HFFc6 (cell line): ENCODE measurements around the gene LUC7L3. TPM values are rescaled to one million over a fixed set of nuclear protein-coding genes. Genes with fewer than 3 reads are reported as not detected.

Experiments used
- DNase-seq: peaks from one replicate; pipeline ENCODE4 v3.0.0-alpha.2; 2018
- H3K27ac Mint-ChIP-seq: 2 replicates; pipeline ENCODE4 v1.8.0; 2020; ENCODE audit warnings: mild to moderate bottlenecking, mixed read lengths
- H3K27me3 Mint-ChIP-seq: 2 replicates; pipeline ENCODE4 v1.8.0; 2021; ENCODE audit warnings: mild to moderate bottlenecking, moderate library complexity, mixed read lengths; ENCODE audit not compliant: insufficient read depth
- H3K36me3 Mint-ChIP-seq: 2 replicates; pipeline ENCODE4 v1.8.0; 2021; ENCODE audit warnings: low read depth, mixed read lengths
- H3K4me1 Mint-ChIP-seq: 2 replicates; pipeline ENCODE4 v1.8.0; 2020; ENCODE audit warnings: low read depth, mixed read lengths
- H3K4me3 Mint-ChIP-seq: 2 replicates; pipeline ENCODE4 v1.8.0; 2020; ENCODE audit warnings: mild to moderate bottlenecking, moderate library complexity, mixed read lengths
- H3K9me3 Mint-ChIP-seq: 2 replicates; pipeline ENCODE4 v1.8.0; 2020; ENCODE audit warnings: mild to moderate bottlenecking, mixed read lengths
- total RNA-seq, 6 experiments: library from RNA; stranded (reverse); fragmentation: NEBNext Ultra II Directional; extraction: Animal tissue kit (Norgen Biotek cat#: 25700); gene quantifications; 2 replicates in 1 of 6; 3 replicates in 5 of 6; pipeline ENCODE4 v1.2.3, GENCODE V29; 2021
- TF ChIP-seq, protein P1 (sequence below): fragments of 200-600 bp; sonication (generic); IDR thresholded peaks from 2 replicates; pipeline ENCODE4 v1.5.0; 2021; ENCODE audit warnings: antibody characterized with exemption, mild to moderate bottlenecking

The LUC7L3 gene
- total RNA-seq, 6 experiments from 2014 or later: 54.0 to 76.3 (median 59.1) TPM

DNA sequence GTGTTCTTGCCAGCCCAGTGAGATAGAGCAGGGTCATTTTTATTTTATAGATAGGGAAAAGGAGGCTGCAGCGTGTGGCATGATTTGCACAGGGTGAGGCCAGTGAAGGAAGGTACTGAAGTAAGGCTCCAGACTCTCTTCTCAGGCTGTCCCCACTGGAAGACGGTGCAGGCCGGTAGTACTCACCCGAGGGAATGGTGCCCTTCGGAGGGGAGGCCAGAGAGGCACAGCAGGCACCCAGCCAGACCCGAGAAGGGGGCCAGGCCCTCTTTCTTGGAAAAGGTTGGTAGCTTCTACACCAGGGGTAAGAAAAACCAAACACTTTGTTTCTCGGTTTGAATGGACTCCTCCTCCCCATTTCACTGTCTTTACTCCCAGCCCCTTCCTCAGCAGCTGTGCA is 47.6 kb downstream of the LUC7L3 start:
- Mint-ChIP-seq H3K4me1 (peaks cover 21% of the 10 kb centered on the region), H3K9me3 (no peaks in the 10 kb centered on the region), H3K27ac (no peak overlapping the region), H3K4me3 (no peak overlapping the region), H3K36me3 (no peaks in the 10 kb centered on the region), H3K27me3 (peaks cover 5% of the 10 kb centered on the region)
- DNase-seq: no peak
- TF ChIP-seq, protein P1, sequence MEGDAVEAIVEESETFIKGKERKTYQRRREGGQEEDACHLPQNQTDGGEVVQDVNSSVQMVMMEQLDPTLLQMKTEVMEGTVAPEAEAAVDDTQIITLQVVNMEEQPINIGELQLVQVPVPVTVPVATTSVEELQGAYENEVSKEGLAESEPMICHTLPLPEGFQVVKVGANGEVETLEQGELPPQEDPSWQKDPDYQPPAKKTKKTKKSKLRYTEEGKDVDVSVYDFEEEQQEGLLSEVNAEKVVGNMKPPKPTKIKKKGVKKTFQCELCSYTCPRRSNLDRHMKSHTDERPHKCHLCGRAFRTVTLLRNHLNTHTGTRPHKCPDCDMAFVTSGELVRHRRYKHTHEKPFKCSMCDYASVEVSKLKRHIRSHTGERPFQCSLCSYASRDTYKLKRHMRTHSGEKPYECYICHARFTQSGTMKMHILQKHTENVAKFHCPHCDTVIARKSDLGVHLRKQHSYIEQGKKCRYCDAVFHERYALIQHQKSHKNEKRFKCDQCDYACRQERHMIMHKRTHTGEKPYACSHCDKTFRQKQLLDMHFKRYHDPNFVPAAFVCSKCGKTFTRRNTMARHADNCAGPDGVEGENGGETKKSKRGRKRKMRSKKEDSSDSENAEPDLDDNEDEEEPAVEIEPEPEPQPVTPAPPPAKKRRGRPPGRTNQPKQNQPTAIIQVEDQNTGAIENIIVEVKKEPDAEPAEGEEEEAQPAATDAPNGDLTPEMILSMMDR: no peak

DNA sequence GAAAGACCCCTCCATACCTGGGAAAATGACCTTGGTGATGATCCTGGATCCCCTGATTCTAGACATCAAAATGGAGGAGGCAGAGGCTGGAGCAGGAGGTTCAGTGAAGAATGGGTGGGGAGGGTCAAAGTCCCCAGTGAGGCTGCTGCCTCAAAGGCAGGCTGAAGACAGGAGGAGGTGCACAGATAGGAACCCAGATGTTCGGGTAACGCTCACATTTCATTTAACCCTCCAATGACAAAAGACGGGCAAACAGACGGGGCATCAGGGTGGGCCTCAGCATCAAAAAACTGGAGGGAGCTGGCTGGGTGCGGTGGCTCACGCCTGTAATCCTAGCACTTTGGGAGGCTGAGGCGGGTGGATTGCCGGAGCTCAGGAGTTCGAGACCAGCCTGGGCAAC is 48.0 kb downstream of the LUC7L3 start, which contains the start of gene ANKRD40CL:
Gene ANKRD40CL (minus strand): TSS at position 73 of the 400 bp plus-strand sequence. CDS start 605 bp downstream, outside the sequence.
- H3K27me3 Mint-ChIP-seq: peaks cover 5% of the 10 kb centered on the region
- no peak for DNase-seq
- no peaks in the 10 kb centered on the region for H3K36me3 Mint-ChIP-seq
- no peaks in the 10 kb centered on the region for H3K9me3 Mint-ChIP-seq
- H3K4me1 Mint-ChIP-seq: peaks cover 21% of the 10 kb centered on the region
- no peak within 1 kb of the TSS for H3K4me3 Mint-ChIP-seq
- TF ChIP-seq, protein P1: no peak
- no peak within 1 kb of the TSS for H3K27ac Mint-ChIP-seq

DNA sequence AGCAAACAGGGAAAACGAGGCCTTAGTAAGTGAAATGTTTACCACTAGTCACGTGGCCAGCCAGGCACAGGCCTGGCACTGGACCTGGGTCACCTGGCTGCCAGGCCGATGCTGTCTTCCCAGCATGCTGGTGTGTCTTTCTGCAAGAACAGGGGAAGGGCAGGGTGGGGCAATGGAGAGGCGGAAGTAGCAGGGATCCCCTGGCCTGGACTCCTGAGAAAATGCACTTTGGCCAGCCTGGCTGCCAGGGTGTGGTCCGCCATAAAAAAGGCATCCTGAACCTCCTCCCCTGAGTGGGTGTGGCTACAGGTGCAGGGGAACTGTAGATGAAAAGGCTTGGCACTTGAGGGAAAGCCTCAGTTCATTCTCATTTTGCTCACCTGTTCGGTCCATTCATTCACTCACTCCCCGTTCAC is 49.0 kb downstream of the LUC7L3 start:
- Mint-ChIP-seq H3K36me3 (no peaks in the 10 kb centered on the region), H3K9me3 (no peaks in the 10 kb centered on the region), H3K27ac (no peak overlapping the region), H3K27me3 (peaks cover 6% of the 10 kb centered on the region), H3K4me1 (peaks cover 14% of the 10 kb centered on the region), H3K4me3 (no peak overlapping the region)
- TF ChIP-seq, protein P1: no peak
- DNase-seq: no peak

DNA sequence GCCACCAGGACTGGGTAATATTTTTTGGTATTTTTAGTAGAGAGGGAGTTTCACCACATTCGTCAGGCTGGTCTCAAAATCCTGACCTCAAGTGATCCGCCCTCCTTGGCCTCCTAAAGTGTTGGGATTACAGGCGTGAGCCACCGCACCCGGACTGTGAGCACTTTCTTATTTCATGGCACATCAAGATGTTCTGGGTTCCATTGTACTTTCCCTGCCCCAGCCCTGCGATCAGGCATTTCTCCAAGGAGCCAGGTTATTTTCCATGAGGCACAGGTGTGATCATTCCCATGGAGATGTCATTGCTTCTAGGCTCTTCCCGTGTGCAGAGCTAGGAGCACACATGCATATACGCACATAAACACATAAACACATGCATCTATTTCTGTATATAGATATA is 50.5 kb downstream of the LUC7L3 start:
- Mint-ChIP-seq H3K27ac (no peak overlapping the region), H3K4me3 (no peak overlapping the region), H3K4me1 (peaks cover 11% of the 10 kb centered on the region), H3K9me3 (no peaks in the 10 kb centered on the region), H3K27me3 (peaks cover 7% of the 10 kb centered on the region), H3K36me3 (no peaks in the 10 kb centered on the region)
- TF ChIP-seq, protein P1: no peak
- DNase-seq: no peak

DNA sequence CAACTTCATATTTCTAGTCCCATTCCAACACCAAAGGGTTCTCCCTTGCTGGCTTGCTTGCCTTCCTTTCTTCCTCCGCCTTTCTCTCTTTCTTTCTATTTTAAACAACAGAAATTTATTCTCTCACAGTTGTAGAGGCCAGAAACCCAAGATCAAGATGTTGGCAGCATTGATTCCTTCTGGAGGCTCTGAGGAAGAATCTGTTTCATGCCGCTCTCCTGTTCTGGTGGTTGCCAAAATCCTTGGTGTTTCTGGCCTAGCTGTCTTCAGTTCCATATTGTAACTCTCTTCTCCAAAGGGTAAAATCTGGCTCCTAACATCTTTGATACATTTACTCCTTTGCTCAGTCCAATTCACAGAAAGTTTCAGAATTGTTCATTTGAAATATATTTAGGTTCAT is 50.9 kb downstream of the LUC7L3 start:
- TF ChIP-seq, protein P1: no peak
- DNase-seq: no peak
- H3K9me3 Mint-ChIP-seq: no peaks in the 10 kb centered on the region
- peaks cover 7% of the 10 kb centered on the region for H3K27me3 Mint-ChIP-seq
- peaks cover 11% of the 10 kb centered on the region for H3K4me1 Mint-ChIP-seq
- H3K27ac Mint-ChIP-seq: no peak overlapping the region
- no peak overlapping the region for H3K4me3 Mint-ChIP-seq
- H3K36me3 Mint-ChIP-seq: no peaks in the 10 kb centered on the region
